HAP-1 (cell line): ENCODE results near the gene SCUBE2.
"Not testable (repeated sequence)": the region's sequence is repeated elsewhere in the genome, so short reads cannot be mapped to it uniquely, and the experiment has no call there.

ENCODE experiments used
- DNase-seq, 2 experiments: peaks; one replicate each; pipeline ENCODE4 v3.0.0-alpha.2; 2016 to 2020; ENCODE audit warnings: low spot score in 2 of 2
- H3K27me3 ChIP-seq: fragments of 250-450 bp; sonication (Bioruptor Pico); 2 replicates; pipeline ENCODE4 v1.5.1; 2020; ENCODE audit warnings: low read depth, mild to moderate bottlenecking, moderate library complexity
- H3K36me3 ChIP-seq: fragments of 250-450 bp; sonication (Bioruptor Pico); replicated peaks from 2 replicates; pipeline ENCODE4 v1.5.1; 2020; ENCODE audit warnings: mild to moderate bottlenecking
- H3K4me1 ChIP-seq: fragments of 250-450 bp; sonication (Bioruptor Pico); 2 replicates; pipeline ENCODE4 v1.5.1; 2020; ENCODE audit warnings: mild to moderate bottlenecking
- H3K4me3 ChIP-seq: fragments of 250-450 bp; sonication (Bioruptor Pico); 2 replicates; pipeline ENCODE4 v1.5.1; 2020; ENCODE audit warnings: mild to moderate bottlenecking, moderate library complexity
- H3K9me3 ChIP-seq: fragments of 250-450 bp; sonication (Bioruptor Pico); 2 replicates; pipeline ENCODE4 v1.5.1; 2020; ENCODE audit warnings: mild to moderate bottlenecking, moderate library complexity
- in situ Hi-C: fragments of 300-500 bp; cut with MboI; formaldehyde crosslinking; loops from 3 replicates; pipeline ENCODE4 v1.14.3; 2020; ENCODE audit warnings: low sequenced_read_pairs, inconsistent platforms, mixed read lengths

The SCUBE2 gene

DNA sequence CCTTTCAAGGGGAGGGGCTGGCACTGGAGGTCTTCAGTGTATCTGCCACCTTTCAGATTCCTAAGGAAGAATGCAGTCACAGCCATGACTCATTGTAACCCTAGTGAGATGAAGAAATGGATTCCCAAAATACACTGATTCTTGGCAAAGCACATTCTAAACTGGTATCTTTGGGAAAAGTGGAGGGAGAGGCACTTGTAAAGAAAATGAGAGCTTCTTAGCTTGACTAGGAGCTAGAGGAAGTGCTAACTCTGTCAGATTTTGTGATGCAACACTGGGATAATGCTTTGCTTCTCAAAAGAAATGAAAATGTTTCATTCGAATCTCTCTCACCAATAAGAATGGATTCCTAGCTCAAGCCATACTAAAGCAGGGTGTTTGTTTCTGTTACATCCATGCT lies 101.9 kb downstream of the SCUBE2 start:
- H3K4me3 ChIP-seq = no peak overlapping the region
- in situ Hi-C loops = no loop called here
- no peak for DNase-seq
- no peaks in the 10 kb centered on the region for H3K9me3 ChIP-seq
- no peaks in the 10 kb centered on the region for H3K27me3 ChIP-seq
- no peaks in the 10 kb centered on the region for H3K36me3 ChIP-seq
- H3K4me1 ChIP-seq = peaks cover 5% of the 10 kb centered on the region; the same call in 1 of the 2 replicates

DNA sequence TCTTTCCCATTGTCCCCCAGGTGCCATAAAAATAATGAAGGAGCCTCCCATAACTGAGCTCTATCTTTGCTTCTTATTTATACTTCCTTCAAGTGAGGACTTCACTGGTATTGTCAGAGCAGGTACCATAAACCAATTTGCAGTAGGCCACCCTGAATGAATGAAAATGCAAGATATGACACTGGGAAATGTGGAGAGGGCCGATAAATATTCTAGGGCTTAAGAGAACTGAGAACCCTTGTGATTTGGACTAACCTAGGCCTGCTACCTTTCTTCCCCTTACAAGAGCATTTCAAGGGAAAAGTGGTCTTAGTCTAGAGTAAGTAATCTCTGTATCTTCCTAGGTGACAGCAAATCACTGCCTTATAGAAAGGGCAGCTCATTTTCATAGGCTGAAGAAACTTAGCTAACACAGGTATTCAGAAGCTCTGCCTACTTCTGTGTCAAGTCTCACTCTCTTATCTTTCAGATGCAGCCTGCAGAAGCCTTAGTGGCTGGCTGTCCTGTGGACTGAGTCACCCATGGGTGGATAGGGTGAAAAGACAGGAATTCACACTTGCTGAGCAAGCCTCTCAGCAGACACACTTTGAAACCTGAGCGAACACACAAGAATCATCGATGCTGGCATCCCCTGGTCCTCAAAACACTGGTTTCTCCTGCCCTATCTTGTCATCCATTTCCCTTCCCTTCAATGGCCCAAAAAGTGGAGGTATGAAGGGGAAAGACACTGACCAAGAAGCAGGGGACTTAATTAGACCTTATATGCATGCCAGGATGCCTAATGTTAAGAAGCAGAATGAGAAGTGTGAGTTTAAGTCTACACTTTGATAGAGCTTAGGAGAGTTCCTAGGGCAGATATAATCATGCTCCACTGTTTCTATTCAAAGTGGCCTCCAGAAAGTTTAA lies 102.8 kb downstream of the SCUBE2 start:
- Histone ChIP-seq H3K4me3 (no peak overlapping the region), H3K4me1 (no peaks in the 10 kb centered on the region)
- in situ Hi-C loops = no loop called here

DNA sequence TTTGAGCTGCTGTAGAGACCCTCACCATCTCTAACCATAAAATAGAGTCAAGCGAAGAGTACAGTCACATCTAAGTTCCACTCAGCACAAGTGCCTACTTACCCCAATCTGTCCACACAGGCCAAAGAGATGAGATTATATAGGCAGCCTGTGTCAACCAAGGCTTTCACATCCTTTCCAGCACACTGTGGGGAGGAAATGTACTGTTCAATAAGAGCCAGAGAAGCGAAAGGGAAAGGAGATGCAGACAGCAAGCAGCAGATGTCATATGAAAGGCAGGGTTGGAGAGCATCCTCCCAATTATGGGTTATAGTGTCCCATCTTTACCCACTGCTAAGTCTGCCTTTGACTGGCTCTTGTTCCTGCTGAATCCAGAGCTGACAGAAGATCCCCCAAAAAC lies 104.0 kb downstream of the SCUBE2 start:
- in situ Hi-C loops = no loop called here
- DNase-seq = no peak
- Histone ChIP-seq H3K36me3 (no peaks in the 10 kb centered on the region), H3K27me3 (no peaks in the 10 kb centered on the region), H3K4me3 (no peak overlapping the region), H3K4me1 (no peaks in the 10 kb centered on the region), H3K9me3 (no peaks in the 10 kb centered on the region)

More for the DNA sequence above, 102.8 kb downstream of the SCUBE2 start:
- Histone ChIP-seq H3K9me3 (no peaks in the 10 kb centered on the region), H3K27me3 (no peaks in the 10 kb centered on the region), H3K36me3 (no peaks in the 10 kb centered on the region)
- DNase-seq = no peak

DNA sequence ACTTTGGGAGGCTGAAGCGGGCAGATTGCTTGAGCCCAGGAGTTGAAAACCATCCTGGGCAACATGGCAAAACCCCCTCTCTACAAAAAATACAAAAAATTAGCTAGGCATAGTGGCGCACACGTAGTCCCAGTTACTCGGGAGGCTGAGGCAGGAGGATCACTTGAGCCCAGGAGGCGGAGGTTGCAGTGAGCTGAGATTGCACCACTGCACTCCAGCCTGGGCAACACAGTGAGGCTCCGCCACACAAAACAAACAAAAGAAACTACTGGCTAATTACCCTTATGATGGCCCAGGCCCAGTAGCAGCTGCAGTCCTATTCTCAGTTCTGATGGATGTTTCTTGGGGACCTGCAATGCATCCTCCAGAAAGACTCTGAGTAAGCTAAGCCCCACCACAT lies 104.6 kb downstream of the SCUBE2 start:
- H3K36me3 ChIP-seq, DNase-seq, in situ Hi-C loops: not testable (repeated sequence)

DNA sequence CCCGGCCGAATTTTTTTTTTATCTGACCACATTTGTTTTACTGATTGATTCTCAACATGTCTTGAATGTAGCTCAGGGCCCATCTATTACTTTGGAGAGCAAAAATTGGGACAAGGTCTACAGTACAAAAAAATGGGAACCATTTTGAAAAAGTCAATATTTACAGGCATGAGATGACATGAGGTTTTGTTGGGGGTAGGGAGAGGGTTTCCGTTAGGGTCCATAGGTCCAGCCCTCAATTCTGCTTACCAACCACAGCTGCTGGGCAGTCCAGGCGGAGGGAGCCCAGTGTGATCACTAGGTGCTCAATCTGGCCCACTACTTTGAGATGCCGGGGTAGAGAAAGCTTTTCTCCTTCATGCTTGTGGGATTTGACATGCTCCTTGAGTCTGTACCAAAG lies 105.9 kb downstream of the SCUBE2 start:
- H3K9me3 ChIP-seq = no peaks in the 10 kb centered on the region
- H3K27me3 ChIP-seq = no peaks in the 10 kb centered on the region
- H3K4me3 ChIP-seq = no peak overlapping the region
- no peaks in the 10 kb centered on the region for H3K4me1 ChIP-seq
- in situ Hi-C loops = no loop called here
- no peak for DNase-seq
- no peaks in the 10 kb centered on the region for H3K36me3 ChIP-seq

More for the DNA sequence above, 104.6 kb downstream of the SCUBE2 start:
- not testable (repeated sequence) for H3K9me3 ChIP-seq, H3K27me3 ChIP-seq, H3K4me3 ChIP-seq, H3K4me1 ChIP-seq

DNA sequence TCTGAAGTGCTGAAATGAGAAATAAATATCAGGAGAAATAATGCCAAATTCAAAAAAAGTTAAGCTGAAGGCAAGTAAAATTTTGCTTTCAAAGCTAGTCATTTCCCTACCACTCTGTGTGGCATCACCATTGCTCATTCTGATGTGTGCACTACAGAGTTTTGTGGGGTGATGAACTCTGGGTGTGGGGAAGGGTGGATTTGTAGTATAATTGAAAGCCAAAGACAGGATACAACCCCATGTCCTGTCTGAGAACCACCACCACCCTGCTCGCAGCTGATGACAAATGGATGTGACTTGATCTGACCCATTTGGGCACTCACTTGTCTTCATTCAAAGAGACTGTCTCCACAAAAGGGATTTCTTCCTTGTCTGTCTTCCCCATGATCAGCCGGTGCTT lies 107.8 kb downstream of the SCUBE2 start:
- DNase-seq = no peak
- no peaks in the 10 kb centered on the region for H3K36me3 ChIP-seq
- no peaks in the 10 kb centered on the region for H3K4me1 ChIP-seq
- no peak overlapping the region for H3K4me3 ChIP-seq
- no peaks in the 10 kb centered on the region for H3K27me3 ChIP-seq
- no peaks in the 10 kb centered on the region for H3K9me3 ChIP-seq
- in situ Hi-C loops = no loop called here

DNA sequence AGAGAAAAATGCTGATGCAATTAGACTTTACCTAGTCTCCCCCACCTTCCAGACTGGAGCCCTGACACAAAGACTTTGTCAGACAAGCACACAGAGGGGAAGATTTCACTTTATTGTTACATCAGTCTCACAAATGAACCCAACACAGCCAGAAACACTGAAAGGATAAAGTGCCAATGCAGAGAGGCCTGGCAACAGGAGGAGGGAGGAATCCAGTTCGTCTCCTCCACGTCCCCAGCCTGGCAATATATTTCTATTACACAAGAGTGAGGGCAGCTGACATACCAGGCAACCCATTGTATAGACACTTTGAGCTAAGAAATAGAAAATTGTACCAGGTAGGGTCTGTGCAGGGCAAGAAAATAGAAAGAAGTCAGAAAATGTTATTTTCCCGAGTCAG lies 110.9 kb downstream of the SCUBE2 start:
- no peaks in the 10 kb centered on the region for H3K9me3 ChIP-seq
- no peaks in the 10 kb centered on the region for H3K36me3 ChIP-seq
- DNase-seq = no peak
- in situ Hi-C loops = no loop called here
- no peaks in the 10 kb centered on the region for H3K27me3 ChIP-seq
- no peaks in the 10 kb centered on the region for H3K4me1 ChIP-seq
- no peak overlapping the region for H3K4me3 ChIP-seq

DNA sequence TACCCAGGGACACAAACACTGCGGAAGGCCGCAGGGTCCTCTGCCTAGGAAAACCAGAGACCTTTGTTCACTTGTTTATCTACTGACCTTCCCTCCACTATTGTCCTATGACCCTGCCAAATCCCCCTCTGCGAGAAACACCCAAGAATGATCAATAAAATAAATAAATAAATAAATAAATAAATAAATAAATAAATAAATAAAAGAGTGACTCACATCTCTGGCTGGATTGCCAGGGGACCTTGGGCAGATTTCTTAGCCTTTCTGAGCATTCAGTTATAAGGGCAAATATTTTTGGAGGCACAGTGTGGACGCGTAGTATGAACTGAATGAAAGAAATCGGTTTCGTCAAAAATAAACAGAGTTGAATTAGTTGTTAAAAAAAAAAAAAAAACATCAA lies 112.0 kb downstream of the SCUBE2 start:
- H3K36me3 ChIP-seq, DNase-seq, H3K27me3 ChIP-seq, H3K4me3 ChIP-seq, in situ Hi-C loops, H3K4me1 ChIP-seq, H3K9me3 ChIP-seq: not testable (repeated sequence)

DNA sequence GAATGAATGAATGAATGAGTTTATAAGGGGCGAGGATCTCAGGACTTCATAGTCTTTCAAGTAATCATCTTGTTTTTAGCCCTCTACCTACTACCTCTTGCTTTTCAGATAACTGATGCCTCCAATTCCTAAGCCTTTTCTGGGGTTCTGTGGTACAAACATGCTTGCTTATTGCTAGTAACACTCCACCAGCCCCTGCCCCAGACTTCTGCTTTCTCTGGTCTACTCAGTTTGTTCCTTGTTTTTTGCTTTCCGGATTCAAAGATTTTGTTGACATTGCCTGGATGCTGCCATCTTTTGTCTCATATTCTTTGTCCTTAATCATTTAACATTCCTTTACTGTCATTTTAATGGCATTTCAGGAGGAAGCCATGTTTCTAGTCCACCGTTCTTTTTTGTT lies 118.3 kb downstream of the SCUBE2 start:
- no peaks in the 10 kb centered on the region for H3K36me3 ChIP-seq
- no peaks in the 10 kb centered on the region for H3K27me3 ChIP-seq
- no peak for DNase-seq
- in situ Hi-C loops = no loop called here
- H3K4me1 ChIP-seq = peaks cover 4% of the 10 kb centered on the region
- H3K9me3 ChIP-seq = no peaks in the 10 kb centered on the region
- no peak overlapping the region for H3K4me3 ChIP-seq

DNA sequence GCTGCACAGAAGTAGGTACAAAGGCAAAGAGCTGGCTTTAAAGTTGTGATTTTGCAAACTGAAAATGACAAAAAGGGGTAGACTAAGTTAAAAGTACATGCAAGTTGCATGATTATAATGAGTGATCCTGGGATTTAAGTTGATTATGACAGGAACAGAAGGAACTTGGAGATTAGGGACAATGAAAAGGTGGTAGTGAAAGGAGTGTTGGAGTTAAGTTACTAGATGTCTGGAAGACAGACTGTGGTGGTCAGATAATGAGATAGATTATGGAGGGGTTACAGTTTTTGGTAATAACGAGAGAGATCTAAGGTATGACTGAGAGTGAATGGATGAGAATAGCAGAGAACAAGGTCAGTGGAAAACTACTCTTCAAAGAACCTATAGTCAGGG lies 119.5 kb downstream of the SCUBE2 start:
- in situ Hi-C loops = no loop called here
- peaks cover 4% of the 10 kb centered on the region for H3K4me1 ChIP-seq
- no peaks in the 10 kb centered on the region for H3K36me3 ChIP-seq
- no peak overlapping the region for H3K4me3 ChIP-seq
- DNase-seq = no peak
- no peaks in the 10 kb centered on the region for H3K27me3 ChIP-seq
- no peaks in the 10 kb centered on the region for H3K9me3 ChIP-seq

DNA sequence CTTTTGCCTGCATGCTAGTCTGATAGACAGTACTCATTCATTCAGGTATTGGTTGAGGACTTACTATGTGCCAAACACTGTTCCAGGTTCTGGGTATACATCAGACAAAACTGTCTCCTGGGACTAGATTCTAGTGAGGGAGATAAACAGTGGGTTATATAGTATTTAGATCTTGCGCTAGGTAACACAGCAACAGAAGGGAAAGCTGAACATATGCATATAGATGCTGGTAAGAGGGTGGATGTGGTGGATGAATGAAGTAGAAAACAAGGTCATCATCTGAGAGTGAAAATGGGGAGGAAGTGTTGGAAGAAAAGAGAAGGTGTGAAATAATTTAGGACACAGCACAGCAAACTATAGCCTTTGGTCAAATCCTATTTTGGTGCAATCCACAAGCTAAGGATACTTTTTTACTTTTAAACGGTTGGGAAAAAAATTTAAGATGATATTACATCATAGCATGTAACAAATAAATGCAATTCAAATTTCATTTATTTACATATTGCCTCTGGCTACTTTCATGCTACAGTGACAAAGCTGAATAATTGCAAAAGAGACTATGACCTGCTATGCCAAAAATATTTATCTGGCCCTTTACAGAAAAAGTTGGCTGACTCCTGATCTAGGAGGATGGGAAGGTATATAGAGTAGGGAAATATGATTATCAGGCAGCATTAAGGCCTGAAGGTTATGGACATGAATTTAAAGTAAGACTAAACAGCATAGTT lies 120.0 kb downstream of the SCUBE2 start:
- no peak for DNase-seq
- H3K9me3 ChIP-seq = no peaks in the 10 kb centered on the region
- peaks cover 4% of the 10 kb centered on the region for H3K4me1 ChIP-seq
- in situ Hi-C loops = no loop called here
- H3K4me3 ChIP-seq = no peak overlapping the region
- no peaks in the 10 kb centered on the region for H3K36me3 ChIP-seq
- no peaks in the 10 kb centered on the region for H3K27me3 ChIP-seq
